Mesothelial cell of epicardium (in vitro differentiated cells): ENCODE measurements around the gene FNDC1. TPM values are rescaled to one million over a fixed set of nuclear protein-coding genes. Genes with fewer than 3 reads are reported as not detected.

Experiments used
- DNase-seq, 2 experiments: peaks; one replicate each; pipeline ENCODE4 v3.0.0; 2021; ENCODE audit warnings: low spot score in 2 of 2; ENCODE audit not compliant: unreplicated experiment in 2 of 2
- H3K27ac Mint-ChIP-seq: 2 replicates; pipeline ENCODE4 v1.8.0; 2021; ENCODE audit warnings: mixed read lengths
- H3K27me3 Mint-ChIP-seq: 2 replicates; pipeline ENCODE4 v1.8.0; 2021; ENCODE audit warnings: low read depth, mixed read lengths
- H3K36me3 Mint-ChIP-seq: 2 replicates; pipeline ENCODE4 v1.8.0; 2021; ENCODE audit warnings: mixed read lengths
- H3K4me1 Mint-ChIP-seq: 2 replicates; pipeline ENCODE4 v1.8.0; 2021; ENCODE audit warnings: mixed read lengths
- H3K4me3 Mint-ChIP-seq: 2 replicates; pipeline ENCODE4 v1.8.0; 2021; ENCODE audit warnings: mild to moderate bottlenecking, moderate library complexity, mixed read lengths
- H3K9me3 Mint-ChIP-seq: 2 replicates; pipeline ENCODE4 v1.8.0; 2021; ENCODE audit warnings: mixed read lengths
- CTCF ChIP-seq: fragments of 200-600 bp; sonication (generic); IDR thresholded peaks from one replicate; pipeline ENCODE4 v1.5.0; 2021; ENCODE audit warnings: antibody characterized with exemption; ENCODE audit not compliant: unreplicated experiment
- total RNA-seq: library from RNA; stranded (reverse); gene quantifications from 3 replicates; pipeline ENCODE4 v1.2.1, GENCODE V29; 2021

The FNDC1 gene
- total RNA-seq, 1 donor from 2014 or later: 0.31 TPM

- Mint-ChIP-seq H3K27ac (no peak overlapping the region), H3K4me1 (no peaks in the 10 kb centered on the region), H3K27me3 (peaks cover 19% of the 10 kb centered on the region), H3K36me3 (no peaks in the 10 kb centered on the region), H3K9me3 (no peaks in the 10 kb centered on the region), H3K4me3 (no peak overlapping the region)
- DNase-seq: no peak
- TF ChIP-seq CTCF: no peak
These were observed 81.4 kb downstream of the FNDC1 start for GRCh38 chr6:159250633-159251032.

DNA sequence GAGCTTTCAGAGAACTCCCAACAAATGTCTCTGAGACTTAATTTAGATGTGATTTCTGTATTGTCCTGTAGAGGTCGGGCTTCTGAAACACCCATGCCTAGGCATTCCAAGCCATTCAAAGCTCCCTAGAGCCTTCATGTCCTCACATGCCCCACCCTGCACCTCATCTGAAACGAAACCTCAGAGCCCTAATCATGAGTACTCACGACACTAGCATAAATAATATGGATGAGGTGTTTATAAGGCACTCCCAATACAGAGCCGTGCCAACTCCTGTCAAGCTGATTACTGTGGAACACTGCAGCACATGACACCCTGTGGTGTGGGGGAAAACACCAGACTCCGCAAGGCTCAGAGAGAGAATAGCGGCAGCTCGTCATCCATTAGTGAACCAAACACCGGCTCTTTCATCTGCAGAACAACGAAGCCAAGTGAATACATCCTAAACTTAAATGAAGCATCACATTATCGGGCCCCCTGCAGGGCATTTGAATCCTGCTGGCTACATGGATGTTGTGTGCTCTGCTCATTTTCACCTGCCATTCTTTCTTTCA, 83.8 kb downstream of the FNDC1 start:
- no peak overlapping the region for H3K4me3 Mint-ChIP-seq
- peaks cover 22% of the 10 kb centered on the region for H3K27me3 Mint-ChIP-seq
- no peaks in the 10 kb centered on the region for H3K4me1 Mint-ChIP-seq
- DNase-seq: no peak
- peaks cover 4% of the 10 kb centered on the region for H3K9me3 Mint-ChIP-seq
- no peak overlapping the region for H3K27ac Mint-ChIP-seq
- H3K36me3 Mint-ChIP-seq: no peaks in the 10 kb centered on the region
- peak; percentile 48 for TF ChIP-seq CTCF

DNA sequence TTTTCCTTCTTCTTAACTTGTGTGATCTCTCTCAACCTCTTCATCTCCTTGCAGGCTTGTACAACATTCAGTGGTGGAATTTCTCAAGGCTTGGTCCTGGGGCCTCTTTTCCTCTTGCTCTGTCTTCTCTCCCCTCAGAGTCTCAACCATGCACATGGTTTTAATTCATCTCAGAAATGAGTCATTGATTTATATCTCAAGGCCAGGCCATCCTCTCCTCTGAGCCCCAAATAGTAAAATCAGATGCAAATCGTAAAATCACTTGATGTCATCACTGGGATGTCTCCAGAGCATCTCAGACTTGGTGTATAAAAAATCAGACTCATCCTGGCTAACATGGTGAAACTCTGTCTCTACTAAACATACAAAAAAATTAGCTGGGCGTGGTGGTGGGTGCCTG, 85.0 kb downstream of the FNDC1 start:
- H3K4me1 Mint-ChIP-seq: no peaks in the 10 kb centered on the region
- peaks cover 27% of the 10 kb centered on the region for H3K27me3 Mint-ChIP-seq
- peaks cover 4% of the 10 kb centered on the region for H3K9me3 Mint-ChIP-seq
- no peaks in the 10 kb centered on the region for H3K36me3 Mint-ChIP-seq
- no peak overlapping the region for H3K27ac Mint-ChIP-seq
- TF ChIP-seq CTCF: no peak
- H3K4me3 Mint-ChIP-seq: no peak overlapping the region
- no peak for DNase-seq

DNA sequence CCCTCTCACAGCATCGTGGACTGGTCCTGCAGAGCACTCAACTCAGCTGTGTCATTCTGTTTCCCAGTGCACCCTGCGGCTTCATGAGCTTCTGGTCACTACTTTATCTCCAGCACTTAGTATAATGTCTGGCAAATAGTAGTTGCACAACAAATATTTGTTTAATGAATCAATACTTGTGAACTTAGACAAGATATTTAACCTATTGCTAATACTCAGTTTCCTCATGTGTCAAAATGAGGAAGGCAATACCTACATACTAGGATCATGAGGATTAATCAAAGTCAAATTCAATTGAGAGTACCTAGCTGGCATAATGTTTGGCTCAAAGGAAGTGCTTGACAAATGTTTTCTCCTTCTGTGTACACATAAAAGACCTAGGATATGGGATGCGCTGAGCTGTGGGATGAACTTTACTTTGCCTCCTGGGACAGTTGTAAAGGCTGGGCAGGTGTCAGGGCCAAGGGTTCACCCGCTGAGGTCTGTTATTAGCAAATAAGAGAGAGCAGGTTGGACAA, 86.3 kb downstream of the FNDC1 start:
- Mint-ChIP-seq H3K9me3 (peaks cover 4% of the 10 kb centered on the region), H3K4me1 (no peaks in the 10 kb centered on the region), H3K4me3 (no peak overlapping the region), H3K36me3 (no peaks in the 10 kb centered on the region), H3K27me3 (peaks cover 24% of the 10 kb centered on the region), H3K27ac (no peak overlapping the region)
- DNase-seq: no peak
- no peak for TF ChIP-seq CTCF

DNA sequence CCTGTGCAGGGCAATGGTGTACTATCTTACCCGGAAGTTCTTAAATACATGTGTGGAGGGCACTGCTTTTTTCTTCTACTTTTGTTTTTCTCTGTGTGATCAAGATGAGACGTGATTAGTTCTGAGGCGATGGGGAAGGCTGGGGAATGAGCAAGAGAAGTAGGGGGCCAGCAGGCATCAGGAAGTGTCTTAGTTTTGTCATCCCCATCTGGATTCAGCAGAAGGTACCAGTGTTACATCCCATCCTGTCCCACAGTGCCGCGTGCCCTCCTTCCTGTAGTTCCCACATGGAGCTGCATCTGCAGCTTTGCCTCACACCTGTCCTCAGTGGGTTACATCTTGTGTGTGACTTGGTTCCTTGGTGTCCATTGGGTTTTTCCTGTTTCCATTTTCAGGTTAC, 86.9 kb downstream of the FNDC1 start:
- H3K36me3 Mint-ChIP-seq: no peaks in the 10 kb centered on the region
- H3K4me3 Mint-ChIP-seq: no peak overlapping the region
- DNase-seq: no peak
- peaks cover 4% of the 10 kb centered on the region for H3K9me3 Mint-ChIP-seq
- no peaks in the 10 kb centered on the region for H3K4me1 Mint-ChIP-seq
- no peak for TF ChIP-seq CTCF
- H3K27me3 Mint-ChIP-seq: peaks cover 24% of the 10 kb centered on the region
- H3K27ac Mint-ChIP-seq: no peak overlapping the region

GRCh38 chr6:159257846-159258245, 88.6 kb downstream of the FNDC1 start:
- H3K4me1 Mint-ChIP-seq: no peaks in the 10 kb centered on the region
- TF ChIP-seq CTCF: no peak
- H3K27ac Mint-ChIP-seq: no peak overlapping the region

More at GRCh38 chr6:159257846-159258245, 88.6 kb downstream of the FNDC1 start:
- no peaks in the 10 kb centered on the region for H3K36me3 Mint-ChIP-seq
- DNase-seq: no peak
- H3K27me3 Mint-ChIP-seq: peaks cover 19% of the 10 kb centered on the region
- no peak overlapping the region for H3K4me3 Mint-ChIP-seq
- peaks cover 4% of the 10 kb centered on the region for H3K9me3 Mint-ChIP-seq
